HepG2 (cell line): Measurements from ENCODE around the gene NHSL1.

Source experiments
- AHR ChIP-seq: IDR thresholded peaks from 2 replicates; pipeline ENCODE4 v1.6.1; 2018; ENCODE audit warnings: missing genetic modification reagents, missing compliant biosample characterization
- FOXK2 ChIP-seq: fragments of 450-650 bp; IDR thresholded peaks from 2 replicates; pipeline ENCODE4 v1.6.1; 2016
- POLR2A ChIP-seq, 2 experiments: IDR thresholded peaks; 2 replicates each; pipeline ENCODE4 v1.6.1; 2011; ENCODE audit warnings: low read depth in 2 of 2, low read length in 2 of 2, mild to moderate bottlenecking in 1 of 2, moderate library complexity in 1 of 2; ENCODE audit not compliant: insufficient read depth in 1 of 2
- RFX5 ChIP-seq: IDR thresholded peaks from 2 replicates; pipeline ENCODE4 v1.6.1; 2011; ENCODE audit warnings: low read depth, low read length, improper control_type of control experiment
- TAF1 ChIP-seq: sonication (generic); formaldehyde crosslinking; IDR thresholded peaks from 2 replicates; pipeline ENCODE4 v1.4.0; 2020; ENCODE audit warnings: missing genetic modification reagents
- TAF15 ChIP-seq: fragments of 200-400 bp; formaldehyde crosslinking; IDR thresholded peaks from one replicate; pipeline ENCODE4 v1.6.1; 2018; ENCODE audit warnings: mild to moderate bottlenecking, low read depth, low read length; ENCODE audit not compliant: poor library complexity, severe bottlenecking
- TCF12 ChIP-seq, 2 experiments: fragments of 450-650 bp in 1 of 2; sonication (generic) in 1 of 2; formaldehyde crosslinking in 1 of 2; IDR thresholded peaks; 2 replicates each; pipeline versions ENCODE4 v1.6.1 to v1.8.0; 2017 to 2022; ENCODE audit warnings: antibody characterized with exemption in 1 of 2, mild to moderate bottlenecking in 1 of 2, missing genetic modification reagents in 1 of 2, moderate library complexity in 1 of 2
- TOE1 ChIP-seq: sonication (generic); formaldehyde crosslinking; IDR thresholded peaks from 2 replicates; pipeline ENCODE4 v1.4.0; 2020; ENCODE audit warnings: mild to moderate bottlenecking, missing genetic modification reagents
- ZBTB26 ChIP-seq: IDR thresholded peaks from 2 replicates; pipeline ENCODE4 v1.6.1; 2016; ENCODE audit warnings: missing compliant biosample characterization, missing genetic modification reagents, borderline replicate concordance
- ZNF101 ChIP-seq: sonication (generic); formaldehyde crosslinking; IDR thresholded peaks from 2 replicates; pipeline ENCODE4 v1.4.0; 2020; ENCODE audit warnings: mild to moderate bottlenecking, low read depth, missing genetic modification reagents, borderline replicate concordance
- ZNF251 ChIP-seq: sonication (generic); formaldehyde crosslinking; IDR thresholded peaks from 2 replicates; pipeline ENCODE4 v1.9.0; 2021; ENCODE audit warnings: mild to moderate bottlenecking, missing genetic modification reagents
- ZNF33A ChIP-seq: sonication (generic); formaldehyde crosslinking; IDR thresholded peaks from 2 replicates; pipeline ENCODE4 v1.5.1; 2020; ENCODE audit warnings: missing genetic modification reagents, mild to moderate bottlenecking, moderate library complexity, borderline replicate concordance
- ZNF768 ChIP-seq: sonication (generic); formaldehyde crosslinking; IDR thresholded peaks from 2 replicates; pipeline ENCODE4 v1.4.0; 2020; ENCODE audit warnings: missing genetic modification reagents

GRCh38 chr6:138443979-138444378 lies 55.3 kb downstream of the NHSL1 start:
- TF ChIP-seq TAF1 (CRISPR knock-in tag): no peak
- no peak for TF ChIP-seq TCF12 (IDR thresholded peaks at IDR 0.05)
- no peak for TF ChIP-seq TCF12 (CRISPR knock-in tag; IDR thresholded peaks at IDR 0.05)
- TF ChIP-seq AHR (CRISPR knock-in tag): no peak
- no peak for TF ChIP-seq ZNF101
- no peak for TF ChIP-seq POLR2A (IDR thresholded peaks at IDR 0.05; ENCODE audit: insufficient read depth in 1 of 2, low read depth in 2 of 2, low read length in 2 of 2)
- TF ChIP-seq RFX5: no peak
- no peak for TF ChIP-seq ZNF251 (CRISPR knock-in tag)
- TF ChIP-seq FOXK2: no peak
- no peak for TF ChIP-seq ZBTB26
- TF ChIP-seq ZNF768: no peak
- TF ChIP-seq TAF15: no peak
- no peak for TF ChIP-seq TOE1 (CRISPR knock-in tag)
- no peak for TF ChIP-seq ZNF33A (CRISPR knock-in tag)
